ENCODE data around the gene SEC14L6.

SEC14L6 gene

GRCh38 chr22:30582788-30583545 is 36.4 kb upstream of the SEC14L6 start:
- TF ChIP-seq CTCF (IDR thresholded peaks at IDR 0.05; ENCODE audit: control insufficient read depth, insufficient read depth, low read depth, low read length, missing control alignments), result no peak
- no peak for DNase-seq (ENCODE audit: low read depth)
- no peak overlapping the region for H3K4me3 ChIP-seq (ENCODE audit: control insufficient read depth, low read depth, low read length)

DNA sequence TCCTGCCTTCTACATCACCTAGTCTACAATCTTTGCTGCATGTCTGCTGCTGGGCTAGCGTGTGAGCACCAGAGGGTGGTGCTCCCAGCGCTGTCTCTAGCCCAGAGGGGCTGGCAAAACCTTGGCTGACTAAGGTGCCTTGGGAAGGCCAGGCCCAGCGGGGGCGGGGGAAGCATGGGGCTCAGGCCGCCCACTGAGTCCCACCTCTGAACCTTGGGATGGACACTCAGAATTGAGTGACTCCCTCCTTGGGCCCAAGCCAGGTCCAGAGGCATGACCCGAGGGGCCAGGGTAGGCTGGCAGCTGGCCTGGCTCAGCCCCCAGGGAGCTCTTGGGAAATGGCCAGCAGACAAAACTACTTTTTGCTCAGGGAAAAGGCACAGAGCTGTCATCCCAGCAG is 35.5 kb upstream of the SEC14L6 start:
- no peak for TF ChIP-seq CTCF (IDR thresholded peaks at IDR 0.05; ENCODE audit: control insufficient read depth, insufficient read depth, low read depth, low read length, missing control alignments)
- no peak for DNase-seq (ENCODE audit: low read depth)
- H3K4me3 ChIP-seq (ENCODE audit: control insufficient read depth, low read depth, low read length), result no peak overlapping the region

GRCh38 chr22:30580896-30581295 is 34.4 kb upstream of the SEC14L6 start:
- H3K4me3 ChIP-seq (ENCODE audit: control insufficient read depth, low read depth, low read length), result no peak overlapping the region
- DNase-seq (ENCODE audit: low read depth), result no peak
- TF ChIP-seq CTCF (IDR thresholded peaks at IDR 0.05; ENCODE audit: control insufficient read depth, insufficient read depth, low read depth, low read length, missing control alignments), result no peak

- no peak for DNase-seq (ENCODE audit: low read depth)
- H3K4me3 ChIP-seq (ENCODE audit: control insufficient read depth, low read depth, low read length), result no peak overlapping the region
- no peak for TF ChIP-seq CTCF (IDR thresholded peaks at IDR 0.05; ENCODE audit: control insufficient read depth, insufficient read depth, low read depth, low read length, missing control alignments)
Observed at GRCh38 chr22:30578481-30578880, 31.9 kb upstream of the SEC14L6 start.

GRCh38 chr22:30575859-30576258 is 29.3 kb upstream of the SEC14L6 start:
- H3K4me3 ChIP-seq (ENCODE audit: control insufficient read depth, low read depth, low read length), result no peak overlapping the region
- TF ChIP-seq CTCF (IDR thresholded peaks at IDR 0.05; ENCODE audit: control insufficient read depth, insufficient read depth, low read depth, low read length, missing control alignments), result no peak
- DNase-seq (ENCODE audit: low read depth), result no peak

- no peak for TF ChIP-seq CTCF (IDR thresholded peaks at IDR 0.05; ENCODE audit: control insufficient read depth, insufficient read depth, low read depth, low read length, missing control alignments)
- no peak overlapping the region for H3K4me3 ChIP-seq (ENCODE audit: control insufficient read depth, low read depth, low read length)
- peak; percentile 57 for DNase-seq (ENCODE audit: low read depth)
Observed at GRCh38 chr22:30574997-30575671, 28.6 kb upstream of the SEC14L6 start.
